Natural killer cell (primary cell): ENCODE data around the gene CFAP97. TPM values are rescaled to one million over a fixed set of nuclear protein-coding genes. Genes with fewer than 3 reads are reported as not detected.

Experiments
- ATAC-seq, 3 donors: fragments of 150-1000 bp in 2 of 3; fragments of 200-7000 bp in 1 of 3; cut with Tn5 transposase; 1 replicate in 1 of 3; 2 replicates in 2 of 3; pipeline ENCODE4 v1.10.0; 2021; ENCODE audit warnings: mild to moderate bottlenecking in 2 of 3, moderate library complexity in 2 of 3
- DNase-seq, 2 donors: peaks; one replicate each; pipeline versions ENCODE4 v3.0.0 to v3.0.0-alpha.2; 2013 to 2021; ENCODE audit warnings: mixed read lengths in 1 of 2
- H3K27ac ChIP-seq: one replicate; pipeline ENCODE4 v1.5.1; 2013; ENCODE audit warnings: mild to moderate bottlenecking, low read length
- H3K27me3 ChIP-seq: one replicate; pipeline ENCODE4 v1.6.1; 2013; ENCODE audit warnings: low read length; ENCODE audit not compliant: control insufficient read depth, insufficient read depth
- H3K36me3 ChIP-seq: one replicate; pipeline ENCODE4 v1.6.1; 2013; ENCODE audit warnings: low read length; ENCODE audit not compliant: control insufficient read depth, insufficient read depth
- H3K4me1 ChIP-seq: one replicate; pipeline ENCODE4 v1.6.1; 2013; ENCODE audit warnings: low read length; ENCODE audit not compliant: control insufficient read depth, insufficient read depth
- H3K4me3 ChIP-seq: one replicate; pipeline ENCODE4 v1.5.1; 2013; ENCODE audit warnings: low read length
- H3K9me3 ChIP-seq: one replicate; pipeline ENCODE4 v1.6.1; 2013; ENCODE audit warnings: low read length; ENCODE audit not compliant: control insufficient read depth, insufficient read depth
- H3K27ac Mint-ChIP-seq, 2 donors: one replicate each; pipeline ENCODE4 v1.8.0; 2022; ENCODE audit warnings: mild to moderate bottlenecking in 2 of 2, mixed read lengths in 2 of 2, moderate library complexity in 1 of 2
- H3K27me3 Mint-ChIP-seq, 2 donors: one replicate each; pipeline ENCODE4 v1.8.0; 2022; ENCODE audit warnings: low read depth in 2 of 2, mixed read lengths in 2 of 2
- H3K36me3 Mint-ChIP-seq: one replicate; pipeline ENCODE4 v1.8.0; 2022; ENCODE audit warnings: mixed read lengths
- H3K4me1 Mint-ChIP-seq, 2 donors: one replicate each; pipeline ENCODE4 v1.8.0; 2022; ENCODE audit warnings: mixed read lengths in 2 of 2
- H3K4me3 Mint-ChIP-seq: one replicate; pipeline ENCODE4 v1.8.0; 2022; ENCODE audit warnings: mild to moderate bottlenecking, moderate library complexity, mixed read lengths
- H3K9me3 Mint-ChIP-seq, 2 donors: one replicate each; pipeline ENCODE4 v1.8.0; 2022; ENCODE audit warnings: mixed read lengths in 2 of 2
- WGBS: methylation state at CpG from one replicate; pipeline ENCODE4 v1.1.7; 2013; ENCODE audit warnings: missing lambda C conversion rate; ENCODE audit not compliant: insufficient coverage; 5-methylcytosine and 5-hydroxymethylcytosine counted together
- intact Hi-C: fragments of 100-400 bp; cut with micrococcal nuclease; formaldehyde crosslinking; loops from one replicate; pipeline ENCODE4 v1.14.2; 2022
- total RNA-seq, 4 donors: library from RNA; stranded (reverse); fragments of 120-200 nt in 1 of 4; gene quantifications; one replicate each; pipeline versions ENCODE4 v1.2.3 to v1.2.4, GENCODE V29; 2013 to 2022
- TF ChIP-seq, protein P1 (sequence below): fragments of 200-600 bp; IDR thresholded peaks from one replicate; pipeline ENCODE4 v1.8.0; 2022; ENCODE audit warnings: antibody characterized with exemption

The CFAP97 gene
- total RNA-seq, 3 donors from 2014 or later (not counting 1 experiment from before 2014, with no cell fraction given), result 25.7 to 30.5 (median 25.9) TPM

DNA sequence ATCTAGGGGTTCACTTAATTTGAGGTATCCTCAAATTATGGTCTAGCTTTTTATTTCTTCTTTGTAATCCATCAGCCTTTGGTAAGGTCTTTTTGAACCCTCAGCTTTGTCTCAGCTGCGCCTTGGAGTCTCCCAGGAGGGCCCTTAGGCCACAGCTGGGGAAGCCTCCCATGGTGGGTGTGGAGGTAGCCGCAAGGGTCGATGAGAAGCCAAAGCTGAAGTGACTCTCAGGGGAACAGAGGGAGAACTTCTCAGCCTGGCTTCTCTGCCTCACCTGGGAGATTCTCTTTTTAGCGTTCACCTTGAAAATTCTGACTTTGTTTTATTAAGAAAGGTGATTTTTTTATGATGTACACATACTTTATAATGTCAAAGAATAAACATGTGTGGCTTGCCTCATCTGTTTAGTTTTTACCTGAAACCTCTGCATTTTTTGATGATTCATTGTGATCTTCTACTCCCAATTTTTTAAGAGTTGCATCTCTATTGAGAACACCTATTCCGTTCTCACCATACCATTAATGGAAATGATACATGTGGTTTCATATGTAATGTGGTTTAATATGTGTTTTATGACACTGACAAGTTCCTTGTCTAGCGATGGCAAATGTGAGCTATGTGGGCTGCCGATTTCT lies 86.4 kb downstream of the CFAP97 start:
- TF ChIP-seq, protein P1, sequence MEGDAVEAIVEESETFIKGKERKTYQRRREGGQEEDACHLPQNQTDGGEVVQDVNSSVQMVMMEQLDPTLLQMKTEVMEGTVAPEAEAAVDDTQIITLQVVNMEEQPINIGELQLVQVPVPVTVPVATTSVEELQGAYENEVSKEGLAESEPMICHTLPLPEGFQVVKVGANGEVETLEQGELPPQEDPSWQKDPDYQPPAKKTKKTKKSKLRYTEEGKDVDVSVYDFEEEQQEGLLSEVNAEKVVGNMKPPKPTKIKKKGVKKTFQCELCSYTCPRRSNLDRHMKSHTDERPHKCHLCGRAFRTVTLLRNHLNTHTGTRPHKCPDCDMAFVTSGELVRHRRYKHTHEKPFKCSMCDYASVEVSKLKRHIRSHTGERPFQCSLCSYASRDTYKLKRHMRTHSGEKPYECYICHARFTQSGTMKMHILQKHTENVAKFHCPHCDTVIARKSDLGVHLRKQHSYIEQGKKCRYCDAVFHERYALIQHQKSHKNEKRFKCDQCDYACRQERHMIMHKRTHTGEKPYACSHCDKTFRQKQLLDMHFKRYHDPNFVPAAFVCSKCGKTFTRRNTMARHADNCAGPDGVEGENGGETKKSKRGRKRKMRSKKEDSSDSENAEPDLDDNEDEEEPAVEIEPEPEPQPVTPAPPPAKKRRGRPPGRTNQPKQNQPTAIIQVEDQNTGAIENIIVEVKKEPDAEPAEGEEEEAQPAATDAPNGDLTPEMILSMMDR, result no peak
- H3K4me1 ChIP-seq, result no peaks in the 10 kb centered on the region
- no peaks in the 10 kb centered on the region for H3K36me3 ChIP-seq
- H3K27ac ChIP-seq, result no peak overlapping the region
- Mint-ChIP-seq H3K4me1 (no peaks in the 10 kb centered on the region), H3K4me3 (no peak overlapping the region), H3K9me3 (no peaks in the 10 kb centered on the region), H3K36me3 (no peaks in the 10 kb centered on the region), H3K27ac (no peak overlapping the region), H3K27me3 (peaks cover 29 to 32% of the 10 kb centered on the region in 2 donors)
- no peaks in the 10 kb centered on the region for H3K9me3 ChIP-seq
- no peak for DNase-seq
- no peak for ATAC-seq
- WGBS, result 87% methylated on average over 5 of the region's 7 CpGs
- no peaks in the 10 kb centered on the region for H3K27me3 ChIP-seq
- intact Hi-C loops, result no loop called here
- H3K4me3 ChIP-seq, result no peak overlapping the region

DNA sequence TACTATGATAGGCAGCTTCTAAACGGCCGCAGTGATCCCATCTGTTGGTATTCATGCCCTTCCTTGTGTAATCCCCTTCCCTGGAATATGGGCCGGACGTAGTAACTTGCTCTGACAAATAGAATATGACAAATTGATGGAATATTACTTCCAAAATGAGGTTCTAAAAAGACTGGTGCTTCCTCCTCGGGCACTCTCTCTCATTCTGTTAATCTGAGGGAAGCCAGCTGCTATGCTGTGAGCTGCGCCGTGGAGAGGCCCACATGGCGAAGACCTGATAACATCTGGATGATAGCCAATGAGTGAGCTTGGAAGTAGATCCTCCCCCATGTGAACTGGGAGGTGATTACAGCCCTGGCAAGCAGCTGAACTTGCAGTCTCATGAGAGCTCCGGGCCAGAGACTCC lies 88.0 kb downstream of the CFAP97 start:
- Histone ChIP-seq H3K27me3 (no peaks in the 10 kb centered on the region), H3K9me3 (no peaks in the 10 kb centered on the region), H3K4me1 (no peaks in the 10 kb centered on the region), H3K4me3 (no peak overlapping the region), H3K27ac (no peak overlapping the region), H3K36me3 (no peaks in the 10 kb centered on the region)
- ATAC-seq, result no peak
- Mint-ChIP-seq H3K4me3 (no peak overlapping the region), H3K4me1 (no peaks in the 10 kb centered on the region), H3K36me3 (no peaks in the 10 kb centered on the region), H3K27ac (no peak overlapping the region), H3K27me3 (peaks cover 21 to 23% of the 10 kb centered on the region in 2 donors), H3K9me3 (no peaks in the 10 kb centered on the region)
- TF ChIP-seq, protein P1, result no peak
- DNase-seq, result no peak
- intact Hi-C loops, result no loop called here
- 32% methylated on average over 9 of the region's 9 CpGs for WGBS

DNA sequence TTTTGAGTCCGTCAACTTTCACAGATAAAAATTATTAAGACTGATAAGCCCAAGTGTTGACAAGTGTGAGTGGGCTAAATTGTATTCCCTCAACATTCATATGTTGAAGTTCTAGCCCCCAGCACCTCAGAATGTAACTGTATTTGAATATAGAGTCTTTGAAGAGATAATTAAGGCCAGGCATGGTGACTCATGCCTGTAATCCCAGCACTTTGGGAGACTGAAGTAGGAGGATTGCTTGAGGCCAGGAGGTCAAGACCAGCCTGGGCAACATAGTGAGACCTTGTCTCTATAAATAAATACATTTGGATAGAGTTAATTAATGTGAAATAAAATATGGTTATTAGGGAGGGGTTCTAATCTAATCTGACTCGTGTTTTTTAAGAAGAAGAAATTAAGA lies 90.5 kb downstream of the CFAP97 start:
- Histone ChIP-seq H3K9me3 (no peaks in the 10 kb centered on the region), H3K4me3 (no peak overlapping the region), H3K27ac (no peak overlapping the region), H3K4me1 (no peaks in the 10 kb centered on the region), H3K27me3 (peaks cover 3% of the 10 kb centered on the region), H3K36me3 (no peaks in the 10 kb centered on the region)
- H3K27ac Mint-ChIP-seq, result no peak overlapping the region
- no peaks in the 10 kb centered on the region for H3K9me3 Mint-ChIP-seq
- no peak for ATAC-seq
- H3K4me1 Mint-ChIP-seq, result no peaks in the 10 kb centered on the region
- H3K36me3 Mint-ChIP-seq, result no peaks in the 10 kb centered on the region
- H3K4me3 Mint-ChIP-seq, result no peak overlapping the region
- 92% methylated on average over 1 of the region's 2 CpGs for WGBS
- intact Hi-C loops, result no loop called here
- TF ChIP-seq, protein P1, result no peak
- peaks cover 20 to 24% of the 10 kb centered on the region in 2 donors for H3K27me3 Mint-ChIP-seq
- no peak for DNase-seq

DNA sequence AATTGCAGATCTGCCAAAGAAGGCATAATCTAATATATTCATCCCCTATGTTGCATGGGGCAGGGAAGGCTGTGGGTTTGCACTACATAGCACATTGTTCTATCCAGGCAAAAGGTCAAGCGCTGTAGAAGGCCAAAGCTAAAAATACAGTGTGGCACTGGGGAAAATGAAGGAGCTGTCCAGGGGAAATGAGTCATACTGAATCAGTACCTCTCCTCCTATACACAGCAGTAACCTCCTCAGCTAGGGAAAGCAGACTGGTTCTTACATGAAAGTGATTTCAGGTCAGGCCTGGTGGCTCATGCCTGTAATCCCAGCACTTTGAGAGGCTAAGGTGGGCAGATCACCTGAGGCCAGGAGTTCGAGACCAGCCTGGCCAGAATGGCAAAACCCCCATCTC lies 91.7 kb downstream of the CFAP97 start:
- Mint-ChIP-seq H3K27me3 (peaks cover 20% of the 10 kb centered on the region in 2 donors), H3K9me3 (no peaks in the 10 kb centered on the region), H3K27ac (no peak overlapping the region), H3K4me1 (no peaks in the 10 kb centered on the region), H3K4me3 (no peak overlapping the region), H3K36me3 (no peaks in the 10 kb centered on the region)
- DNase-seq, result no peak
- no peak overlapping the region for H3K4me3 ChIP-seq
- H3K4me1 ChIP-seq, result no peaks in the 10 kb centered on the region
- 69% methylated on average over 1 of the region's 2 CpGs for WGBS
- TF ChIP-seq, protein P1, result no peak
- H3K36me3 ChIP-seq, result no peaks in the 10 kb centered on the region
- H3K9me3 ChIP-seq, result no peaks in the 10 kb centered on the region
- no peak for ATAC-seq
- no peak overlapping the region for H3K27ac ChIP-seq
- intact Hi-C loops, result no loop called here
- H3K27me3 ChIP-seq, result peaks cover 3% of the 10 kb centered on the region
